Thyroid gland (tissue), 4 donors: Measurements from ENCODE around the gene HNF1B.

Experiments
- CTCF ChIP-seq, 6 experiments: fragments of 200-600 bp in 3 of 6; fragments of 450-650 bp in 3 of 6; sonication (generic) in 3 of 6; IDR thresholded peaks; one replicate each; pipeline ENCODE4 v1.5.1; 2016 to 2019; ENCODE audit warnings: antibody characterized with exemption in 6 of 6, mild to moderate bottlenecking in 2 of 6, inconsistent platforms in 1 of 6, moderate library complexity in 1 of 6
- POLR2A ChIP-seq, 2 donors: fragments of 450-650 bp; IDR thresholded peaks; one replicate each; pipeline ENCODE4 v1.6.1; 2017; ENCODE audit warnings: antibody characterized with exemption in 2 of 2, mild to moderate bottlenecking in 2 of 2, moderate library complexity in 1 of 2

GRCh38 chr17:37711113-37711512, 33.7 kb downstream of the HNF1B start:
- TF ChIP-seq CTCF (IDR thresholded peaks at IDR 0.05), result no peak
- TF ChIP-seq POLR2A (IDR thresholded peaks at IDR 0.05), result no peak
